B cell (primary cell): ENCODE data around the gene BLOC1S1. TPM values are rescaled to one million over a fixed set of nuclear protein-coding genes. Genes with fewer than 3 reads are reported as not detected.

Experiments
- ATAC-seq: fragments of 200-7000 bp; cut with Tn5 transposase; one replicate; pipeline ENCODE4 v1.10.0; 2021; ENCODE audit warnings: low read depth, mild to moderate bottlenecking, moderate number of reproducible peaks, moderate library complexity
- CTCF ChIA-PET: fragments of 350-600 bp; sonication (Branson Sonifier 250); formaldehyde crosslinking; loops from one replicate; lab custom pipeline; 2021; ENCODE audit warnings: antibody characterized with exemption, inconsistent platforms; lab: Charles Lee
- POLR2A ChIA-PET: fragments of 350-600 bp; sonication (Branson Sonifier 250); formaldehyde crosslinking; loops from one replicate; lab custom pipeline; 2021; ENCODE audit warnings: antibody characterized with exemption; lab: Charles Lee
- DNase-seq: peaks from one replicate; pipeline ENCODE4 v3.0.0; 2013
- H2AFZ ChIP-seq: 2 replicates; pipeline ENCODE4 v1.6.1; 2012; ENCODE audit warnings: mild to moderate bottlenecking, low read depth, low read length; ENCODE audit not compliant: insufficient read depth, poor library complexity, severe bottlenecking
- H3K27ac ChIP-seq, 2 donors: 1 replicate in 1 of 2; 2 replicates in 1 of 2; pipeline ENCODE4 v1.5.1; 2012 to 2013; ENCODE audit warnings: low read length in 2 of 2, mild to moderate bottlenecking in 2 of 2, moderate library complexity in 1 of 2
- H3K27me3 ChIP-seq, 4 experiments: fragments of 200-600 bp in 1 of 4; sonication (generic) in 1 of 4; replicated peaks in 1 of 4; 1 replicate in 2 of 4; 2 replicates in 2 of 4; pipeline versions ENCODE4 v1.6.1 to v1.7.0; 2013 to 2016; ENCODE audit warnings: low read length in 3 of 4, mild to moderate bottlenecking in 2 of 4, mixed read lengths in 1 of 4, moderate library complexity in 1 of 4; ENCODE audit not compliant: insufficient read depth in 4 of 4, control insufficient read depth in 3 of 4; ENCODE audit errors: control extremely low read depth in 1 of 4
- H3K36me3 ChIP-seq, 2 experiments: replicated peaks in 1 of 2; 1 replicate in 1 of 2; 2 replicates in 1 of 2; pipeline versions ENCODE4 v1.6.1 to v1.7.1; 2013; ENCODE audit warnings: low read length in 1 of 2; ENCODE audit not compliant: insufficient read depth in 2 of 2, control insufficient read depth in 1 of 2; ENCODE audit errors: control extremely low read depth in 1 of 2, extremely low read depth in 1 of 2
- H3K4me1 ChIP-seq, 2 donors: fragments of 200-600 bp in 1 of 2; sonication (generic) in 1 of 2; 1 replicate in 1 of 2; 2 replicates in 1 of 2; pipeline versions ENCODE4 v1.5.1 to v1.6.1; 2013 to 2017; ENCODE audit warnings: low read length in 2 of 2; ENCODE audit not compliant: control insufficient read depth in 2 of 2, insufficient read depth in 2 of 2
- H3K4me2 ChIP-seq: replicated peaks from 2 replicates; pipeline ENCODE3; 2012; ENCODE audit warnings: mild to moderate bottlenecking, low read depth, low read length; ENCODE audit not compliant: poor library complexity, severe bottlenecking
- H3K4me3 ChIP-seq, 5 experiments: fragments of 200-600 bp in 1 of 5; sonication (generic) in 1 of 5; 1 replicate in 3 of 5; 2 replicates in 2 of 5; pipeline versions ENCODE4 v1.5.1 to v1.7.0; 2011 to 2016; ENCODE audit warnings: low read length in 4 of 5, mild to moderate bottlenecking in 4 of 5, low read depth in 2 of 5, control low read depth in 1 of 5, moderate library complexity in 1 of 5; ENCODE audit not compliant: insufficient read depth in 1 of 5; ENCODE audit errors: control extremely low read depth in 1 of 5, extremely low read depth in 1 of 5
- H3K79me2 ChIP-seq: fragments of 200-600 bp; sonication (generic); one replicate; pipeline ENCODE4 v1.6.0; 2016; ENCODE audit warnings: low read length; ENCODE audit not compliant: control insufficient read depth, insufficient read depth
- H3K9ac ChIP-seq: fragments of 200-600 bp; sonication (generic); 2 replicates; pipeline ENCODE4 v1.6.1; 2017; ENCODE audit warnings: mild to moderate bottlenecking, low read length, moderate library complexity
- H3K9me3 ChIP-seq, 3 donors: one replicate each; pipeline versions ENCODE4 v1.6.1 to v1.7.1; 2013; ENCODE audit warnings: low read length in 2 of 3; ENCODE audit not compliant: control insufficient read depth in 2 of 3, insufficient read depth in 1 of 3; ENCODE audit errors: control extremely low read depth in 1 of 3
- H4K20me1 ChIP-seq: 2 replicates; pipeline ENCODE4 v1.6.0; 2012; ENCODE audit warnings: mild to moderate bottlenecking, low read length; ENCODE audit not compliant: insufficient read depth, control insufficient read depth, poor library complexity, severe bottlenecking
- H3K27ac Mint-ChIP-seq: one replicate; pipeline ENCODE4 v1.8.0; 2021; ENCODE audit warnings: mixed read lengths
- H3K27me3 Mint-ChIP-seq: one replicate; pipeline ENCODE4 v1.8.0; 2021; ENCODE audit warnings: mixed read lengths
- H3K4me1 Mint-ChIP-seq: one replicate; pipeline ENCODE4 v1.8.0; 2021; ENCODE audit warnings: mixed read lengths
- H3K4me3 Mint-ChIP-seq: one replicate; pipeline ENCODE4 v1.8.0; 2021; ENCODE audit warnings: mixed read lengths
- H3K9me3 Mint-ChIP-seq: one replicate; pipeline ENCODE4 v1.8.0; 2022; ENCODE audit warnings: mixed read lengths; ENCODE audit not compliant: insufficient read depth
- EZH2 ChIP-seq: IDR thresholded peaks from 2 replicates; pipeline ENCODE4 v1.6.1; 2012; ENCODE audit warnings: borderline replicate concordance, low read depth, mild to moderate bottlenecking, moderate library complexity, low read length; ENCODE audit not compliant: insufficient read depth, poor library complexity, severe bottlenecking
- WGBS: methylation state at CpG from one replicate; pipeline ENCODE4 v1.1.5; 2013; ENCODE audit warnings: missing lambda C conversion rate; ENCODE audit not compliant: insufficient coverage; 5-methylcytosine and 5-hydroxymethylcytosine counted together
- intact Hi-C: fragments of 100-400 bp; cut with micrococcal nuclease; formaldehyde crosslinking; loops from one replicate; pipeline ENCODE4 v1.10.0; 2022
- polyA plus RNA-seq: library from polyadenylated mRNA; depleted of rRNA; stranded (reverse); fragments of >200 nt; gene quantifications from 2 replicates; pipeline ENCODE4 v1.2.3, GENCODE V29; 2012
- total RNA-seq, 2 donors: library from RNA; stranded (reverse); fragments of 120-200 nt in 1 of 2; gene quantifications; 1 replicate in 1 of 2; 2 replicates in 1 of 2; pipeline versions ENCODE4 v1.2.3 to v1.2.4, GENCODE V29; 2013 to 2022
- TF ChIP-seq, protein P1 (sequence below): fragments of 200-600 bp; IDR thresholded peaks from one replicate; pipeline ENCODE4 v1.8.0; 2022; ENCODE audit warnings: antibody characterized with exemption, mild to moderate bottlenecking

BLOC1S1 gene
- total and polyA plus RNA-seq, 2 donors (not counting 1 experiment from before 2014, with no cell fraction given) = 71.1 to 229 TPM

DNA sequence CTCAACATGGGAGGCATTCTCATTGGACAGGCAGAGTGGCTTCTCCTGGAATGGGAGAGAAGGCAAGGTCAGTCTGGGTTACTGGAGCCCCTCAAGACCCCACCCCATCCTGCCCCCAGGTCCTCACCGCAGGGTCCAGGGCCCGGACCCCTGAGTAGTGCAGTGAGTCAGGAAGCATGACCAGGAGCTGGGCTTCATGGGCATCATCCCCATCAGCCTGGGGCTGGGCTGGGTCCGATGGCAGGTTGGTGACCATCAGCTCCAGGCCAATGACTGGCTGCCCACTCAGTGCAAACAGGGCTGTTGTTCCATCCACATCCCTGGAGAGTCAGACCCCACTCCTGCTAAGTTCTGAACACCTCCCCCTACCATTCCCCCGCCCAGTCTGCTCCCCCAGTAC, 21.2 kb upstream of the BLOC1S1 start:
- POLR2A ChIA-PET = no interaction called here
- no peak overlapping the region for H3K27ac Mint-ChIP-seq
- no peaks in the 10 kb centered on the region for H3K27me3 Mint-ChIP-seq
- Histone ChIP-seq H3K27me3 (peaks cover 0 to 3% (median 0%) of the 10 kb centered on the region in 4 experiments), H3K4me1 (no peaks in the 10 kb centered on the region), H3K36me3 (no peaks in the 10 kb centered on the region), H4K20me1 (no peaks in the 10 kb centered on the region), H3K9ac (no peak overlapping the region), H3K27ac (no peak overlapping the region), H3K4me3 (no peak overlapping the region), H3K4me2 (no peak overlapping the region), H2AFZ (no peak overlapping the region), H3K9me3 (no peaks in the 10 kb centered on the region), H3K79me2 (no peaks in the 10 kb centered on the region)
- intact Hi-C loops = no loop called here
- no peaks in the 10 kb centered on the region for H3K4me1 Mint-ChIP-seq
- no peak overlapping the region for H3K4me3 Mint-ChIP-seq
- TF ChIP-seq, protein P1, sequence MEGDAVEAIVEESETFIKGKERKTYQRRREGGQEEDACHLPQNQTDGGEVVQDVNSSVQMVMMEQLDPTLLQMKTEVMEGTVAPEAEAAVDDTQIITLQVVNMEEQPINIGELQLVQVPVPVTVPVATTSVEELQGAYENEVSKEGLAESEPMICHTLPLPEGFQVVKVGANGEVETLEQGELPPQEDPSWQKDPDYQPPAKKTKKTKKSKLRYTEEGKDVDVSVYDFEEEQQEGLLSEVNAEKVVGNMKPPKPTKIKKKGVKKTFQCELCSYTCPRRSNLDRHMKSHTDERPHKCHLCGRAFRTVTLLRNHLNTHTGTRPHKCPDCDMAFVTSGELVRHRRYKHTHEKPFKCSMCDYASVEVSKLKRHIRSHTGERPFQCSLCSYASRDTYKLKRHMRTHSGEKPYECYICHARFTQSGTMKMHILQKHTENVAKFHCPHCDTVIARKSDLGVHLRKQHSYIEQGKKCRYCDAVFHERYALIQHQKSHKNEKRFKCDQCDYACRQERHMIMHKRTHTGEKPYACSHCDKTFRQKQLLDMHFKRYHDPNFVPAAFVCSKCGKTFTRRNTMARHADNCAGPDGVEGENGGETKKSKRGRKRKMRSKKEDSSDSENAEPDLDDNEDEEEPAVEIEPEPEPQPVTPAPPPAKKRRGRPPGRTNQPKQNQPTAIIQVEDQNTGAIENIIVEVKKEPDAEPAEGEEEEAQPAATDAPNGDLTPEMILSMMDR = no peak
- CTCF ChIA-PET = interaction anchor here (1.4 kb wide), 1 partner anchor 12 kb away, joined by 4 read pairs; no protein-coding TSS in a partner anchor
- DNase-seq (no peak), ATAC-seq (no peak)
- no peaks in the 10 kb centered on the region for H3K9me3 Mint-ChIP-seq
- WGBS = 90% methylated on average over 3 of the region's 4 CpGs

DNA sequence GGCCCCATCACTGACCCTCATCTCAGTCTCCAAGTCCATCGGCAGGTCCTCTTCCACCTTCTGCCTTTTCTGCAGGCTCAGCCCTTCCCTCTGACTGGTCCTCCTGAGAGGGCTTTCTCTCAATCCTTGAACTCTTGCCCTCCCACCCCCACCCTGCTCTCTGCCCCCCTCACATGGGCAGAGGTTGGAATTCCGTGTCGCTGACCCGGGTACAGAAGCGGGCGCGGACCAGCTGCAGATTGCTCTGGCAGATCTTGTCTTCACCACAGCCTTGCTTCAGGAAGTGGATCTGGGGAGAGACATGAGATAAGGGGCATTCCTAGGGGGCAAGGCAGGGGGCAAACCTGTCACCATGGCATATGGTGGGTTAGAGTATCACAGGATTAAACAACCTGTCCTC, 20.5 kb upstream of the BLOC1S1 start:
- DNase-seq (no peak), ATAC-seq (no peak)
- H3K27me3 Mint-ChIP-seq = no peaks in the 10 kb centered on the region
- WGBS = 100% methylated on average over 1 of the region's 7 CpGs
- no peaks in the 10 kb centered on the region for H3K79me2 ChIP-seq
- H3K36me3 ChIP-seq = no peaks in the 10 kb centered on the region
- CTCF ChIA-PET = no interaction called here
- no peaks in the 10 kb centered on the region for H3K4me1 ChIP-seq
- peaks cover 0 to 3% (median 0%) of the 10 kb centered on the region in 4 experiments for H3K27me3 ChIP-seq
- no peak overlapping the region for H2AFZ ChIP-seq
- no peak overlapping the region for H3K27ac ChIP-seq
- no peaks in the 10 kb centered on the region for H3K4me1 Mint-ChIP-seq
- POLR2A ChIA-PET = no interaction called here
- H3K9ac ChIP-seq = no peak overlapping the region
- H3K4me3 ChIP-seq = no peak overlapping the region
- no peak overlapping the region for H3K4me2 ChIP-seq
- no peaks in the 10 kb centered on the region for H4K20me1 ChIP-seq
- TF ChIP-seq, protein P1 = no peak
- TF ChIP-seq EZH2 = no peak
- no peaks in the 10 kb centered on the region for H3K9me3 Mint-ChIP-seq
- no peak overlapping the region for H3K27ac Mint-ChIP-seq
- H3K9me3 ChIP-seq = no peaks in the 10 kb centered on the region
- intact Hi-C loops = no loop called here
- H3K4me3 Mint-ChIP-seq = no peak overlapping the region
